HepG2 (cell line): Measurements from ENCODE around the gene NEU1. TPM values are rescaled to one million over a fixed set of nuclear protein-coding genes. Genes with fewer than 3 reads are reported as not detected.

Source experiments
- CBX5 ChIP-seq: sonication (generic); formaldehyde crosslinking; IDR thresholded peaks from 2 replicates; pipeline ENCODE4 v1.4.0; 2020; ENCODE audit warnings: missing genetic modification reagents, borderline replicate concordance
- CHD2 ChIP-seq: IDR thresholded peaks from 2 replicates; pipeline ENCODE4 v1.6.1; 2011; ENCODE audit warnings: low read depth, low read length, improper control_type of control experiment
- CREB1 ChIP-seq, 2 experiments: fragments of 450-650 bp in 1 of 2; IDR thresholded peaks; 2 replicates each; pipeline ENCODE4 v1.6.1; 2016 to 2017; ENCODE audit warnings: control low read depth in 1 of 2, mild to moderate bottlenecking in 1 of 2, missing compliant biosample characterization in 1 of 2, missing genetic modification characterization in 1 of 2
- GATAD2A ChIP-seq: IDR thresholded peaks from 2 replicates; pipeline ENCODE4 v1.6.1; 2016
- HMG20A ChIP-seq: IDR thresholded peaks from 2 replicates; pipeline ENCODE4 v1.6.1; 2016; ENCODE audit warnings: borderline replicate concordance
- PLSCR1 ChIP-seq: sonication (generic); formaldehyde crosslinking; IDR thresholded peaks from 2 replicates; pipeline ENCODE4 v1.5.0; 2020; ENCODE audit warnings: missing genetic modification reagents, mild to moderate bottlenecking, borderline replicate concordance
- PRDM15 ChIP-seq: sonication (generic); formaldehyde crosslinking; IDR thresholded peaks from 2 replicates; pipeline ENCODE4 v1.4.0; 2020; ENCODE audit warnings: missing genetic modification reagents
- RXRB ChIP-seq: IDR thresholded peaks from 2 replicates; pipeline ENCODE4 v1.6.1; 2016; ENCODE audit warnings: borderline replicate concordance, missing genetic modification reagents, missing compliant biosample characterization
- SIN3A ChIP-seq: IDR thresholded peaks from 2 replicates; pipeline ENCODE4 v1.6.1; 2011; ENCODE audit warnings: low read depth, mild to moderate bottlenecking, control low read depth, low read length, borderline replicate concordance
- SOX6 ChIP-seq, 2 experiments: fragments of 450-650 bp in 1 of 2; sonication (generic) in 1 of 2; formaldehyde crosslinking in 1 of 2; IDR thresholded peaks; 2 replicates each; pipeline versions ENCODE4 v1.4.0 to v1.6.1; 2017 to 2020; ENCODE audit warnings: antibody characterized with exemption in 1 of 2, mild to moderate bottlenecking in 1 of 2, missing genetic modification reagents in 1 of 2
- TARDBP ChIP-seq: sonication (generic); formaldehyde crosslinking; IDR thresholded peaks from 2 replicates; pipeline ENCODE4 v1.8.0; 2022; ENCODE audit warnings: mild to moderate bottlenecking, missing genetic modification reagents
- ZBTB20 ChIP-seq: sonication (generic); formaldehyde crosslinking; IDR thresholded peaks from 2 replicates; pipeline ENCODE4 v1.8.1; 2023; ENCODE audit warnings: missing genetic modification reagents, low read depth, mild to moderate bottlenecking, borderline replicate concordance
- ZEB1 ChIP-seq: IDR thresholded peaks from 2 replicates; pipeline ENCODE4 v1.6.1; 2012; ENCODE audit warnings: mild to moderate bottlenecking, low read depth, inconsistent platforms; ENCODE audit not compliant: insufficient replicate concordance
- ZFP62 ChIP-seq: sonication (generic); formaldehyde crosslinking; IDR thresholded peaks from 2 replicates; pipeline ENCODE4 v1.4.0; 2020; ENCODE audit warnings: missing genetic modification reagents
- ZNF142 ChIP-seq: sonication (generic); formaldehyde crosslinking; IDR thresholded peaks from 2 replicates; pipeline ENCODE4 v1.4.0; 2020; ENCODE audit warnings: missing genetic modification reagents
- ZNF431 ChIP-seq: sonication (generic); formaldehyde crosslinking; IDR thresholded peaks from 2 replicates; pipeline ENCODE4 v1.9.0; 2022; ENCODE audit warnings: missing genetic modification reagents, low read depth, mild to moderate bottlenecking, borderline replicate concordance
- polyA plus RNA-seq, 8 experiments: library from polyadenylated mRNA; depleted of rRNA in 3 of 8; stranded (reverse) in 7 of 8; unstranded in 1 of 8; fragments of >200 nt; fragmentation: Illumina TruSeq in 4 of 8; extraction: Trizol in 4 of 8; gene quantifications; 2 replicates each; pipeline versions ENCODE4 v1.2.1 to v1.2.3, GENCODE V29; 2011 to 2016; ENCODE audit warnings: low read depth in 4 of 8, missing spikeins in 1 of 8, mixed read lengths in 1 of 8; ENCODE audit not compliant: insufficient read depth in 1 of 8
- total RNA-seq, 5 experiments: library from RNA; depleted of rRNA; stranded (reverse); fragments of >200 nt; fragmentation: Illumina TruSeq; extraction: Trizol; gene quantifications; 2 replicates each; pipeline ENCODE4 v1.2.3, GENCODE V29; 2016; ENCODE audit warnings: low read depth in 1 of 5

Gene NEU1
- total and polyA plus RNA-seq, 2 of the 13 experiments (the other 11 are each of a cell fraction or from before 2014, with no cell fraction given) = 215 to 297 TPM

- TF ChIP-seq HMG20A (CRISPR knock-in tag) (peak; percentile 80; the same call in 1 of the 2 replicates), ZBTB20 (CRISPR knock-in tag) (peak; percentile 91), ZNF431 (CRISPR knock-in tag) (0 out of 2 replicates have a peak, but pooled peaks have one; percentile 65), CHD2 (0 out of 2 replicates have a peak, but pooled peaks have one; percentile 35), PRDM15 (CRISPR knock-in tag) (peak; percentile 87), RXRB (CRISPR knock-in tag) (peak; percentile 99), ZEB1 (peak; percentile 51), ZFP62 (no peak), GATAD2A (CRISPR knock-in tag) (peak; percentile 94), PLSCR1 (no peak), CREB1 (IDR thresholded peaks at IDR 0.05) (no peak; the same call in 1 of the 2 replicates), CREB1 (CRISPR knock-in tag; IDR thresholded peaks at IDR 0.05) (peak; percentile 59; the same call in 1 of the 2 replicates), ZNF142 (CRISPR knock-in tag) (peak; percentile 25; the same call in 1 of the 2 replicates), SOX6 (IDR thresholded peaks at IDR 0.05) (no peak), SOX6 (CRISPR knock-in tag; IDR thresholded peaks at IDR 0.05) (peak; percentile 98), CBX5 (CRISPR knock-in tag) (no peak; the same call in 1 of the 2 replicates), TARDBP (CRISPR knock-in tag) (peak; percentile 88), SIN3A (0 out of 2 replicates have a peak, but pooled peaks have one; percentile 60)
These were observed 2.8 kb upstream of the NEU1 start (continued) for GRCh38 chr6:31865205-31866118.
